Thyroid gland (tissue), 4 donors: ENCODE measurements around the gene MATN1.

ENCODE experiments used
- CTCF ChIP-seq, 6 experiments: fragments of 200-600 bp in 3 of 6; fragments of 450-650 bp in 3 of 6; sonication (generic) in 3 of 6; IDR thresholded peaks; one replicate each; pipeline ENCODE4 v1.5.1; 2016 to 2019; ENCODE audit warnings: antibody characterized with exemption in 6 of 6, mild to moderate bottlenecking in 2 of 6, inconsistent platforms in 1 of 6, moderate library complexity in 1 of 6
- POLR2A ChIP-seq, 2 donors: fragments of 450-650 bp; IDR thresholded peaks; one replicate each; pipeline ENCODE4 v1.6.1; 2017; ENCODE audit warnings: antibody characterized with exemption in 2 of 2, mild to moderate bottlenecking in 2 of 2, moderate library complexity in 1 of 2

- TF ChIP-seq CTCF (IDR thresholded peaks at IDR 0.05): no peak
- TF ChIP-seq POLR2A (IDR thresholded peaks at IDR 0.05): no peak
Observed at GRCh38 chr1:30754684-30755171, 31.3 kb upstream of the MATN1 start.
